H1 (cell line): ENCODE data around the gene TPPP2. TPM values are rescaled to one million over a fixed set of nuclear protein-coding genes. Genes with fewer than 3 reads are reported as not detected.

Experiments used
- CTCF ChIA-PET: fragments of 300-600 bp; sonication (Branson Sonifier 250); formaldehyde crosslinking; loops from one replicate; lab custom pipeline; 2021; ENCODE audit not compliant: partially characterized antibody; lab: Charles Lee
- POLR2A ChIA-PET: fragments of 300-600 bp; sonication (Branson Sonifier 250); formaldehyde crosslinking; loops from one replicate; lab custom pipeline; 2021; ENCODE audit warnings: inconsistent platforms; ENCODE audit not compliant: partially characterized antibody; lab: Charles Lee
- DNase-seq, 2 experiments: peaks; one replicate each; pipeline versions ENCODE4 v3.0.0 to v3.0.0-alpha.2; 2010 to 2022; ENCODE audit warnings: low spot score in 2 of 2, low read depth in 1 of 2, mixed read lengths in 1 of 2
- FAIRE-seq: peaks from 2 replicates; lab custom pipeline; 2011; peaks lifted over from hg19 to GRCh38; lab: Jason Lieb, UNC
- H2AFZ ChIP-seq: 2 replicates; pipeline ENCODE4 v1.8.1; 2012; ENCODE audit warnings: low read length, inconsistent platforms
- H2AK5ac ChIP-seq: 2 replicates; pipeline ENCODE4 v1.6.1; 2013; ENCODE audit warnings: low read depth, low read length
- H2BK120ac ChIP-seq: replicated peaks from 2 replicates; pipeline ENCODE3; 2013; ENCODE audit warnings: low read depth, low read length, inconsistent platforms
- H2BK12ac ChIP-seq: 2 replicates; pipeline ENCODE4 v1.6.1; 2013; ENCODE audit warnings: low read depth, low read length
- H2BK15ac ChIP-seq: 2 replicates; pipeline ENCODE4 v1.6.1; 2013; ENCODE audit warnings: low read length
- H2BK20ac ChIP-seq: 2 replicates; pipeline ENCODE4 v1.6.1; 2013; ENCODE audit warnings: low read length
- H2BK5ac ChIP-seq: 2 replicates; pipeline ENCODE4 v1.6.1; 2013; ENCODE audit warnings: low read depth, low read length
- H3K14ac ChIP-seq: 2 replicates; pipeline ENCODE4 v1.6.1; 2013; ENCODE audit warnings: inconsistent platforms; ENCODE audit not compliant: insufficient read length
- H3K18ac ChIP-seq: 2 replicates; pipeline ENCODE4 v1.6.1; 2013; ENCODE audit warnings: low read length; ENCODE audit errors: extremely low read depth
- H3K23ac ChIP-seq: 2 replicates; pipeline ENCODE4 v1.6.1; 2013; ENCODE audit warnings: inconsistent platforms; ENCODE audit not compliant: insufficient read length
- H3K23me2 ChIP-seq: 2 replicates; pipeline ENCODE4 v1.6.1; 2013; ENCODE audit warnings: low read depth, low read length
- H3K27ac ChIP-seq: 2 replicates; pipeline ENCODE4 v1.6.1; 2011; ENCODE audit warnings: low read depth, low read length, inconsistent platforms
- H3K27me3 ChIP-seq, 4 experiments: replicated peaks in 1 of 4; 1 replicate in 1 of 4; 2 replicates in 3 of 4; pipeline versions ENCODE4 v1.6.1 to v1.8.1; 2011 to 2013; ENCODE audit warnings: low read length in 3 of 4, mild to moderate bottlenecking in 3 of 4, inconsistent platforms in 2 of 4, mixed read lengths in 2 of 4, moderate library complexity in 1 of 4; ENCODE audit not compliant: control insufficient read depth in 3 of 4, insufficient read depth in 3 of 4; ENCODE audit errors: extremely low read depth in 1 of 4
- H3K36me3 ChIP-seq, 4 experiments: 2 replicates each; pipeline versions ENCODE4 v1.6.1 to v1.8.1; 2011 to 2013; ENCODE audit warnings: mild to moderate bottlenecking in 4 of 4, low read length in 3 of 4, moderate library complexity in 2 of 4, control low read depth in 1 of 4, inconsistent platforms in 1 of 4; ENCODE audit not compliant: insufficient read depth in 4 of 4, control insufficient read depth in 2 of 4
- H3K4ac ChIP-seq: replicated peaks from 2 replicates; pipeline ENCODE3; 2013; ENCODE audit warnings: low read length, low read depth, mixed read lengths, inconsistent platforms; ENCODE audit not compliant: insufficient read length
- H3K4me1 ChIP-seq, 4 experiments: replicated peaks in 1 of 4; 1 replicate in 1 of 4; 2 replicates in 3 of 4; pipeline versions ENCODE4 v1.6.1 to v1.8.1; 2011 to 2013; ENCODE audit warnings: low read length in 3 of 4, inconsistent platforms in 2 of 4, mixed read lengths in 1 of 4; ENCODE audit not compliant: insufficient read depth in 4 of 4, control insufficient read depth in 3 of 4
- H3K4me2 ChIP-seq, 2 experiments: 2 replicates each; pipeline versions ENCODE4 v1.6.1 to v1.8.1; 2011 to 2013; ENCODE audit warnings: low read depth in 2 of 2, low read length in 2 of 2, control low read depth in 1 of 2, inconsistent platforms in 1 of 2, mild to moderate bottlenecking in 1 of 2; ENCODE audit not compliant: insufficient read depth in 1 of 2
- H3K4me3 ChIP-seq, 4 experiments: fragments of 200-600, 300-600 bp in 1 of 4; sonication (generic), shearing (Covaris generic), sonication (Bioruptor Twin) in 1 of 4; 2 replicates each; pipeline versions ENCODE4 v1.5.1 to v1.8.1; 2011 to 2016; ENCODE audit warnings: low read length in 4 of 4, low read depth in 3 of 4, control low read depth in 2 of 4, inconsistent platforms in 2 of 4, mild to moderate bottlenecking in 2 of 4, mixed read lengths in 1 of 4, moderate library complexity in 1 of 4; ENCODE audit not compliant: insufficient read depth in 2 of 4; ENCODE audit errors: extremely low read depth in 1 of 4
- H3K56ac ChIP-seq: replicated peaks from 2 replicates; pipeline ENCODE3; 2013; ENCODE audit warnings: low read depth, mild to moderate bottlenecking, mixed read lengths, low read length, inconsistent platforms; ENCODE audit not compliant: insufficient read length
- H3K79me1 ChIP-seq: 2 replicates; pipeline ENCODE4 v1.6.1; 2013; ENCODE audit warnings: low read depth, low read length, control low read depth
- H3K79me2 ChIP-seq, 2 experiments: 2 replicates each; pipeline versions ENCODE4 v1.6.1 to v1.8.1; 2012 to 2013; ENCODE audit warnings: low read length in 2 of 2, mild to moderate bottlenecking in 2 of 2, inconsistent platforms in 1 of 2; ENCODE audit not compliant: insufficient read depth in 2 of 2, control insufficient read depth in 1 of 2
- H3K9ac ChIP-seq, 4 experiments: replicated peaks in 1 of 4; 1 replicate in 1 of 4; 2 replicates in 3 of 4; pipeline versions ENCODE4 v1.6.1 to v1.8.1; 2011 to 2013; ENCODE audit warnings: low read depth in 3 of 4, low read length in 3 of 4, control low read depth in 2 of 4, mild to moderate bottlenecking in 2 of 4, moderate library complexity in 2 of 4, inconsistent platforms in 1 of 4; ENCODE audit errors: extremely low read depth in 1 of 4
- H3K9me3 ChIP-seq, 2 experiments: 2 replicates each; pipeline versions ENCODE4 v1.6.1 to v1.8.1; 2012 to 2013; ENCODE audit warnings: mild to moderate bottlenecking in 2 of 2, moderate library complexity in 2 of 2, control low read depth in 1 of 2, inconsistent platforms in 1 of 2, low read depth in 1 of 2, low read length in 1 of 2, mixed read lengths in 1 of 2; ENCODE audit not compliant: insufficient read depth in 2 of 2
- H4K20me1 ChIP-seq, 2 experiments: replicated peaks in 1 of 2; 2 replicates each; pipeline versions ENCODE3 to v1.8.1; 2011 to 2013; ENCODE audit warnings: inconsistent platforms in 2 of 2, low read length in 2 of 2, mild to moderate bottlenecking in 1 of 2; ENCODE audit not compliant: insufficient read depth in 2 of 2, control insufficient read depth in 1 of 2
- H4K5ac ChIP-seq: 2 replicates; pipeline ENCODE4 v1.6.1; 2013; ENCODE audit warnings: low read length, low read depth, mixed read lengths, inconsistent platforms; ENCODE audit not compliant: insufficient read length
- H4K8ac ChIP-seq: 2 replicates; pipeline ENCODE4 v1.8.0; 2013; ENCODE audit warnings: mild to moderate bottlenecking, moderate library complexity, low read length, inconsistent platforms; ENCODE audit not compliant: insufficient read depth; ENCODE audit errors: extremely low read depth
- H4K91ac ChIP-seq: replicated peaks from 2 replicates; pipeline ENCODE3; 2013; ENCODE audit warnings: low read length, mixed read lengths, inconsistent platforms; ENCODE audit not compliant: insufficient read length
- ATF2 ChIP-seq: IDR thresholded peaks from 2 replicates; pipeline ENCODE4 v1.6.1; 2012; ENCODE audit warnings: low read length, inconsistent platforms
- CHD2 ChIP-seq: IDR thresholded peaks from 2 replicates; pipeline ENCODE4 v1.6.1; 2012; ENCODE audit warnings: low read length, improper control_type of control experiment
- KDM4A ChIP-seq: IDR thresholded peaks from one replicate; pipeline ENCODE4 v1.7.1; 2012; ENCODE audit warnings: low read depth, mild to moderate bottlenecking, moderate library complexity, low read length, inconsistent platforms; ENCODE audit not compliant: severe bottlenecking
- KDM5A ChIP-seq: fragments of 200-600 bp; IDR thresholded peaks from 2 replicates; pipeline ENCODE4 v1.7.1; 2012; ENCODE audit warnings: mild to moderate bottlenecking, low read length, inconsistent platforms, mixed read lengths
- NRF1 ChIP-seq: IDR thresholded peaks from 2 replicates; pipeline ENCODE4 v1.6.1; 2011; ENCODE audit warnings: mild to moderate bottlenecking, low read depth, low read length, improper control_type of control experiment
- POLR2AphosphoS5 ChIP-seq: IDR thresholded peaks from 2 replicates; pipeline ENCODE4 v1.6.1; 2011; ENCODE audit warnings: low read depth, low read length
- RFX5 ChIP-seq: IDR thresholded peaks from 2 replicates; pipeline ENCODE4 v1.6.1; 2011; ENCODE audit warnings: low read depth, low read length, improper control_type of control experiment, borderline replicate concordance
- SRF ChIP-seq: IDR thresholded peaks from 2 replicates; pipeline ENCODE4 v1.6.1; 2011; ENCODE audit warnings: mild to moderate bottlenecking, low read depth, low read length, moderate library complexity
- YY1 ChIP-seq: IDR thresholded peaks from 2 replicates; pipeline ENCODE4 v1.6.1; 2011; ENCODE audit warnings: low read depth, mild to moderate bottlenecking, low read length
- WGBS, 2 experiments: shearing (Covaris generic) in 1 of 2; methylation state at CpG; one replicate each; pipeline versions ENCODE4 v1.1.6 to v1.1.7; 2013 to 2015; ENCODE audit warnings: low lambda C conversion rate in 2 of 2, mixed read lengths in 2 of 2, inconsistent platforms in 1 of 2, low coverage in 1 of 2, missing lambda C conversion rate in 1 of 2; ENCODE audit not compliant: insufficient replicate concordance in 2 of 2, insufficient coverage in 1 of 2, insufficient read length in 1 of 2; ENCODE audit errors: extremely low coverage in 1 of 2, missing lambda C conversion rate in 1 of 2; 5-methylcytosine and 5-hydroxymethylcytosine counted together
- polyA plus RNA-seq, 7 experiments: library from polyadenylated mRNA; depleted of rRNA in 3 of 7; stranded (reverse) in 5 of 7; unstranded in 2 of 7; fragments of >200 nt in 5 of 7; fragments of 200-250 nt in 2 of 7; gene quantifications; 1 replicate in 5 of 7; 2 replicates in 1 of 7; 4 replicates in 1 of 7; pipeline versions ENCODE4 v1.2.1 to v1.2.3, GENCODE V29; 2011 to 2013; ENCODE audit warnings: missing spikeins in 2 of 7, mixed read lengths in 2 of 7
- total RNA-seq: library from RNA; stranded (reverse); fragmentation: NEBNext Ultra II Directional; extraction: Animal tissue kit (Norgen Biotek cat#: 25700); gene quantifications from 2 replicates; pipeline ENCODE4 v1.2.1, GENCODE V29; 2021

Gene TPPP2
- total and polyA plus RNA-seq, 2 of the 8 experiments (the other 6 are each of a cell fraction or from before 2014, with no cell fraction given), result not detected

GRCh38 chr14:21001218-21001617, 28.8 kb upstream of the TPPP2 start:
- H3K9me3 ChIP-seq, result no peaks in the 10 kb centered on the region
- no peak overlapping the region for H3K18ac ChIP-seq
- no peaks in the 10 kb centered on the region for H3K79me1 ChIP-seq
- H4K5ac ChIP-seq, result no peak overlapping the region
- WGBS, 2 experiments, result 80% methylated on average over 7 of the region's 7 CpGs; no CpG with 5 or more reads in 1 of the 2 experiments
- no peak overlapping the region for H4K8ac ChIP-seq
- 0 out of 2 replicates have a peak overlapping the region, but pooled peaks have one; percentile 15 for H2BK5ac ChIP-seq
- peak overlapping the region; percentile 22; the same call in 1 of the 2 replicates for H2AFZ ChIP-seq
- no peak overlapping the region for H3K56ac ChIP-seq
- H3K9ac ChIP-seq, result no peak overlapping the region
- no peak overlapping the region for H2BK120ac ChIP-seq
- H3K14ac ChIP-seq, result no peak overlapping the region
- no peak overlapping the region for H4K91ac ChIP-seq
- CTCF ChIA-PET, result interaction anchor here (0.6 to 10.6 kb wide), 14 partner anchors 10 to 719 kb away, joined by 3 to 117 read pairs (median 4); no protein-coding TSS in a partner anchor
- H3K23me2 ChIP-seq, result no peaks in the 10 kb centered on the region; the same call in 1 of the 2 replicates
- no peak overlapping the region for H3K4ac ChIP-seq
- no peaks in the 10 kb centered on the region for H3K79me2 ChIP-seq
- DNase-seq, result peak in 1 of 2 experiments; percentile 49
- no peak overlapping the region for H2BK20ac ChIP-seq
- H2BK15ac ChIP-seq, result no peak overlapping the region
- POLR2A ChIA-PET, result interaction anchor here (0.6 to 2.1 kb wide), 3 partner anchors 11 to 545 kb away, joined by 3 to 6 read pairs (median 4); no protein-coding TSS in a partner anchor
- no peaks in the 10 kb centered on the region for H3K27me3 ChIP-seq
- no peak for FAIRE-seq
- no peak overlapping the region for H2AK5ac ChIP-seq
- peaks cover 0 to 2% of the 10 kb centered on the region in 2 experiments for H4K20me1 ChIP-seq
- peaks cover 2 to 6% (median 5%) of the 10 kb centered on the region in 4 experiments; a peak in 5 of 7 replicates for H3K4me1 ChIP-seq
- TF ChIP-seq SRF (no peak), ATF2 (no peak), RFX5 (no peak), YY1 (no peak), NRF1 (no peak), KDM4A (no peak), CHD2 (no peak), KDM5A (no peak), POLR2AphosphoS5 (no peak)
- H3K27ac ChIP-seq, result no peak overlapping the region
- H2BK12ac ChIP-seq, result no peak overlapping the region
- peaks cover under 1 to 9% (median 3%) of the 10 kb centered on the region in 4 experiments; a peak in 5 of 8 replicates for H3K36me3 ChIP-seq
- no peak overlapping the region for H3K4me2 ChIP-seq
- H3K23ac ChIP-seq, result no peak overlapping the region
- no peak overlapping the region for H3K4me3 ChIP-seq
